GM11168 (cell line): ENCODE measurements around the gene TEAD3.
"Not testable (repeated sequence)": the region's sequence is repeated elsewhere in the genome, so short reads cannot be mapped to it uniquely, and the experiment has no call there.

Experiments
- in situ Hi-C: fragments of 300-500 bp; cut with MboI; formaldehyde crosslinking; loops from one replicate; pipeline ENCODE4 v1.12.0; 2022; ENCODE audit warnings: low sequenced_read_pairs; ENCODE audit not compliant: unreplicated experiment

Gene TEAD3

DNA sequence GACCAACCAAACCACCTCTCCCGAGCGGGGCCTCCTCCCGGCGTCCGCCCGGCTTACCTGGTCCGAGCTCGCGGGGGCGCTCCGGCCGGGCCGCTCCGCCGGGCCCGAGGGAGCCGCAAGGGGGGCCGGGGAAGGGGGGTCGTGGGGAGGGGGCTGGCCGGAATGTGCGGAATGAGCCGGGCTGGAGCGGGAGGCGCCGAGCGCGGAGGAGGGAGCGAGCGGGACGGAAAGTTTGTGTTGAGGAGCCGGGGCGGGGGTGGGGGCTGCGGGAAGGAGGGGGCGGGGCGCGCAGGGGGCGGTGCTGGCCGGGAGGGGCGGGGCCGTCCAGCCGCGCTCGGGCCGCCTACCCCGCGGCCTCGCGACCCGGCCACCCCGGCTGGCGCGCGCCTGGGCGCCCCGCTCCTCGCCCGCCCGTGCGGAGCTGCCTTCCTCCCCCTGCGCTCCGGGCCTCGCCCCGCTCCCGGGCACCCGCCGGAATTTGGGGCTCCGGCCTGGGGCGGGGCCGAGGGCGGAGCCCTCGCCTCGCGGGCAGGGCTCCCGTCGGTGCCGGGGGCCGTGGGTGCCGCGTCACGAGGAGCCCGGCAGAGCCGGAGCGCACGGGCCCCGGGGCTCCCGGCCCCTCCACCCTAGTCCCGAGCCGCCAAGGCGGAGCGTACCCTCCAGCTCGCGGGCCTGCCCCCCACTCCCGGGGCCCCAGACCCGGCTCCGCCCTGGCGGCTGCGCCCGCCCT lies at the start of gene TEAD3:
TSS of gene TEAD3 (minus strand) at position 239 of the 730 bp plus-strand sequence.
- in situ Hi-C loops: no loop called here

DNA sequence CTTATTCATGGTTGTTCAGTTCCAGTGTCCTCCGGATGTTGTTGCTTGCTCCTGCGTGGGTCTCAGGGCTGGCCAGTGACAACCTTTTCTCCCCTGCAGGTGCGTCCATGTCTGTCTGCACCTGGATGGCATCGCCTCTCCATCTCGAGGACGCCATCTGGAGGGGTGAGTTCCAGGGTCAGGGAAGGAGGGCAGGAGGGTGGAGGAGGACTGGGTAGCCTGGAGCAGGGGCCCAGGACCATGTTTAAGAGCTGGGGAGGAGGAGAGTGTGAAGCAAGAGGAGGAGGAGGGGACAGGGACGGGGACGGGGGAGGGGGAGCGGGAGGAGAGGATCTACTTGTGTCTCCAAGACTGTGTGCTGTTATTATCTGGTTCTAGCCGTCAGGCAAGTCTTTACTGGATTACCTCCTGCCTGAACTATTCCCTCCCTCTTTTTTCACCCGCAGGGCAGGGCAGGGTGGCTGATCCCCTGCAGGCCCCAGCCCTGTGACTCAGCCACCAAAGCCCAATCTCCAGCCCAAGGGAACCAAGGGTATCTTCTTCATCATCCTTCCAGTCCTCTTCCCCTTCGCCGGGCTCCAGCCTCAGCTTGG lies 48.0 kb upstream of the TEAD3 start:
- in situ Hi-C loops: no loop called here

DNA sequence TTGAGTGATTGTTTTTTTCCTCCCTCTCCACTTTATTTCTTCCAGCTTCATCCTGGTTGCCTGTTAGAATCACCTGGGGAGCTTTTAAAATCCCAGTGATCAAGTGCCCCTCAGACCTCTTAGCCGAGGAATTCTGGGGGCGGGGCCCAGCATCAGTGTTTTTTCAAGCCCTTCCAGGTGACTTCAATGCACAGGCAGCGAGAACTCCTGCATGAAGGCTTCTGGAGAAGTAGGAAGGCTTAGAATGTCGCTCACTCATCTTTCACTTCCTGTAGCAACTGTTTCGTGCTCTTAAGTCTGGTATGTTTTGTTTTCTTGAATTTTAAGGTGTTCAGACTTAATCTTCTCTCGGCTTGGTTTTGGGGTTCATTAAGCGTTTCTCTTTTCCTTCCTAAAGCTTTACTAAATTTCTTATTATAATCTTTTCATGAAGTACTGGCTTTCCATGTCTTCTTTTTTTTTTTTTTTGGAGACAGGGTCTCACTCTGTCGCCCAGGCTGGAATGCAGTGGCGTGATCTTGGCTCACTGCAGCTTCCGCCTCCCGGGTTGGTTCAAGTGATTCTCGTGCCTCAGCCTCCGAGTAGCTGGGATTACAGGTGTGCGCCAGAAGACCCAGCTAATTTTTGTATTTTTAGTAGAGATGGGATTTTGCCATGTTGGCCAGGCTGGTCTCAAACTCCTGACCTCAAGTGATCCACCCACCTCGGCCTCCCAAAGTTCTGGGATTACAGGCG lies 46.7 kb upstream of the TEAD3 start:
- in situ Hi-C loops: no loop called here

DNA sequence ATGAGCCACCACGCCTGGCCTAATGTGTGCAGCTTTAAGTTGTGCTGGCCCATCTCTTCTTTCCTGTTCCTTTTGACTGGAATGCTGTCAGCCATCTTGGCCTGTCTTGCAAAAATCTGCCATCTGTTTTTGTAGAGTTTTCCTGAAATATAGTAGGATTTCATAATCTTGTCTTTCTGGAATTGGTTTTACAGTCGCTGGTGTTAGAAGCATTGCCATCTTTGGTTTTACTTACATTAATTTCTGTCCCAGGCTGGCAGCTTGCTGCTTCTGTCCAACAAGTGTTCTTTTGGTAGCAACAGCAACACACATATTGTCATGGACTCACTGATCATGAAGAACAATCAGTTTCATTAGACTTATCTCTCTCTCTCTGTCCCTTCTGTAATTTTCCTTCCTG lies 45.0 kb upstream of the TEAD3 start:
- in situ Hi-C loops: no loop called here

DNA sequence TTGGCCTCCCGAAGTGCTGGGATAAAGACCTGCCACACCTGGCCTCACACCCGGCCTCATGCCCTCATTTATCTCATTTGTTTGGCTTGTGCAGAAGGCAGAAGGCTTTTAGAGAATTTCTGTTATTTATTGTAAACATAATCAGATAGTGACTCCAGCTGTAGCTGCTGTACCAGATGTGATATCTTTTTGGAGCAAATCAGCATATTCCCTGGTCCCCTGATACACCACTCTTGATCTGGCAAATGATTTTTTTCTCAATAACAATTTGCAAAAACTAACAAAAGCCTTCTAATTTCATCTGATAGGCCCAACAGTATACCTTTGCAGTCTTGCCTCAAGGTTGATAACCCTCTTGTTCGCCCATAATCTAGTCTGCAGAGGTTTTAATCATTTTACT lies 42.3 kb upstream of the TEAD3 start:
- in situ Hi-C loops: no loop called here

DNA sequence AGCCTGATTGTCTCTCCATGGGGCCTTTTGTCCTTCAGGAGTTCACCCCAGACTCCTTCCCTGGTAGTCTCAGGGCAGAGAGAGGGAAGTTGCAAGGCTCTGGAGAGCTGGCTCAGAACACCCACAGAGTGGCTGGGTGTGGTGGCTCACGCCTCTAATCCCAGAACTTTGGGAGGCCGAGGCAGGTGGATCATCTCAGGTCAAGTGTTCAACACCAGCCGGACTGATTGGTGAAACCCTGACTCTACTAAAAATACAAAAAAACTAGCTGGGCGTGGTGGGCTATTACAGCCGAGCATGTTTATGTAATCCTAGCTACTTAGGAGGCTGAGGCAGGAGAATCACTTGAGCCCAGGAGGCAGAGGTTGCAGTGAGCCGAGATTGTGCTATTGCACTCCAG lies 39.0 kb upstream of the TEAD3 start:
- in situ Hi-C loops: not testable (repeated sequence)

DNA sequence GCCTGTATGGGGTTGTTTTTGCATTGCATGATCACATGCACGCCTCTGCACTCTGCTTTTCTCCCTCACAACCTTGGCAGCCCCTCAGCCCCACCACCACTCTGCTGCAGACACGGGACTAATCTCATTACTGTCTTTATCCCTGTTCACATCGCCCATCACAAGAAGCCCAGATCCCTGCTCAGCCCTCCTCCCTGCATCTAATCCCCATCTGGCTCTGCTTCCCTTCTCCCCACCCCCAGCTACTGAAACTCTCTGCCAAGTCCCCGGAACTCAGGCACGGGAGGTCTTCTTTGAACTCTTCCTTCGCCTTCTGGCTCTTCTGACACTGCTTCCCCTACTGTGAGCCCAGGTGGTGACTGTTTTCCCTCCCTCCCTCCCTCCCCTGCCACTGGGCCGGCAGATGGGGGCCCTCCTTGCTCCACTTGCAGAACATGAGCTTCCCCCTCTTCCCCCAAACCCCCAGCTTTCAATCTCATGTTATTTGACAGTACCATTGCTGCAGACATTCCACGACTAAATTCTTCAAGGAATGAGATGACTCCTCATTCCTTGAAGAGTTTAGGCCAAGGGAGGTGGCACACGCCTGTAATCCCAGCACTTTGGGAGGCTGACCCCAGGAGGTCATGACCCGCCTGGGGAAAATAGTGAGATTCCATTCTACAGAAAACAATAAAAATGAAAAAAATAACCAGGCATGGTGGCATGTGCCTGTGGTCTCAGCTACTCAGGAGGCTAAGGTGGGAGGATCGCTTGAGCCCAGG lies 37.7 kb upstream of the TEAD3 start:
- in situ Hi-C loops: no loop called here

DNA sequence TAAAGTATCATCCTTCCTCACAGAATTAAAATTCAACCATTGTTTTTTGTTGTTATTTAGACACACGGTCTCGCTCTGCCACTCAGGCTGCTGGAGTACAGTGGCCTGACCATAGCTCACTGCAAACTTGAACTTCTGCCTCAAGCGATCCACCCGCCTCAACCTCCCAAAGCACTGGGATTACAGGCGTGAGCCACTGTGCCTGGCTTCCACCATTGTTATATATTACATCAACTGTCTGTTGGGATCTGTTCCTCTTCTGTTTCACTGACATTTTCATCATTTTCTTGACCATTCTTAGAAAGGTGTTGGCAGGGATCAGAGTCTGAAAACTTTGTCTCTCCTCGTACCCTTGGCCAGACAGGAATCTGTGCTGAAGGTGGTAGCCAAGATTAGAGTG lies 37.1 kb upstream of the TEAD3 start:
- in situ Hi-C loops: no loop called here

DNA sequence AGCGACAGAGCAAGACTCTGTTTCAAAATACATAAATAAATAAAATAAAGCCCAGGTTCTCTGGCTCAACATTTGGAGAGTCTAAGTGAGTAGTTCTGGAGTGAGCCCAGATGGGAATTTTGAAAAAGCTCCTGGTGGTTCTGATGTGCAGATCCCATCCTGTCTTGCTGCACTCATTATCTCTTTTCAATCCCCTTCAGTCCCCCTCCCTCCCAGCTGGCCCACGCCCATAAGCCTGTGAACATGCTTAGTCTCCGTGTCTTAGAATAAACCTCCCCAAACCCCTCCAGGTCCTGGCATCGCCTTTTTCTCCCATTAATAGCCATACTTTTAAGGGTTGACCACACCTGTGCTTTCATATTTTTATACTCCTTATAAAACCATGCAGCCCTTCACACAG lies 35.2 kb upstream of the TEAD3 start:
- in situ Hi-C loops: no loop called here

DNA sequence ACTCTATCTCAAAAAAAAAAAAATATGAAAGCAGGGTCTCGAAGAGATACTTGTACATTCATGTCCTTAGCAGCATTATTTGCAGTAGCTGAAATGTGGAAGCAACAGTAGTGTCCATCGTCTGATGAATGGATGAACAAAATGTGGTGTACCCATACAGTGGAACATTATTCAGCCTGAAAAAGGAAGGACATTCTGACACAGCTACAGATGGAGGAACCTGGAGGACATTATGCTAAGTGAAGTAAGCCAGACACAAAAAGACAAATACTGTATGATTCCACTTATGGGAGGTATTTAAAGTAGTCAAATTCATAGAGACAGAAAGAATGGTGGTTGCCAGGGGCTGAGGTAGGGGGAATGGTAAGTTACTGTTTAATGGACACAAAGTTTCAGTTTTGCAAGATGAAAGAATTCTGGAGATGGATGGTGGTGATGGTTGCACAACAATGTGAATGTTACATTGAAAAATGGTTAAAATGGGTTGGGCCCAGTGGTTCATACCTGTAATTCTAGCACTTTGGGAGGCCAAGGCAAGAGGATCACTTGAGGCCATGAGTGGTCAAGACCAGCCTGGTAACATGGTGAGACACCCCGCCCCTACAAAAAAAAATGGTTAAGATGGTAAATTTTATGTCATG lies 27.6 kb upstream of the TEAD3 start:
- in situ Hi-C loops: no loop called here

DNA sequence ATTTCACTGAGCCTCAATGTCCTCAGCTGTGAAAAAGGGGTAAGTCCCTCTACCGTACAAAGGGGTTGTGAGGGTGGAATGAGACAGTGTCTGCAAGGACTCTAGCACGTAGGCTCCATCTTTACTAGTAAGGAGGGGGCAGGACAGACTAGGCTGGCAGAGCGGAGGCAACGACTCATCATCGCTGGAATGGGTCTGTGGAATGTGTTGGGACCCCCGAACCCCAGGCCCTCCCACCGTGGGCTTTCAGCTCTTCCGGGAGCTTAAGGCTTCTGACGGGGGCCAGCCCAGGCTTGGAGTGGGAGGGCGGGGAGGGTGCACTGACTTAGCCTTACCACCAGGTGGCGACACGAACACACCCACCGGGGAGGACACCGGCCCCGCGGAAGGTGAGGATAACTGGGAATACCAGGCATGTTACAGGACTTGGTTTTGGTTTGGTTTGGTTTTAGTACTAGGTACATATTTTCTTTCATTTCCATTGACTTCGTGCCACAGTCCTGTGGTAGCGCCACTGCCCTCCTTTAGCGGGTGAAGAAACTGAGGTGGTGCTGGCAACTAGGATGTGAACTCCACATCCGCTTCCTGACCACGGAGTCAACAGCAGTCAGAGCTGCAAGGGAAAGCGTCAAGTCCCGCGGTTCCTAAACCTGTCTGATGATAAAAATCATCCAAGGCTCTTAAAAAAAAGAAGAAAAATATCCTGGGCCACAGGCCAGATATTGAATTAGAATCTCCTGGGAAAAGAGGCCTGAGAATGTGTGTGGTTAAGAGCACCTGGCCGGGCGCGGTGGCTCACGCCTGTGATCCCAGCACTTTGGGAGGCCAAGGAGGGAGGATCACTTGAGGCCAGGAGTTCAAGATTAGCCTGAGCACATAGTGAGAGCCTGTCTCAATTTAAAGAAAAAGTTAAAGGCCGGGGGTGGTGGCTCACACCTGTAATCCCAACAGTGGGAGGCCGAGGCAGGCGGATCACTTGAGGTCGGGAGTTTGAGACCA lies 26.1 kb upstream of the TEAD3 start:
- in situ Hi-C loops: no loop called here

DNA sequence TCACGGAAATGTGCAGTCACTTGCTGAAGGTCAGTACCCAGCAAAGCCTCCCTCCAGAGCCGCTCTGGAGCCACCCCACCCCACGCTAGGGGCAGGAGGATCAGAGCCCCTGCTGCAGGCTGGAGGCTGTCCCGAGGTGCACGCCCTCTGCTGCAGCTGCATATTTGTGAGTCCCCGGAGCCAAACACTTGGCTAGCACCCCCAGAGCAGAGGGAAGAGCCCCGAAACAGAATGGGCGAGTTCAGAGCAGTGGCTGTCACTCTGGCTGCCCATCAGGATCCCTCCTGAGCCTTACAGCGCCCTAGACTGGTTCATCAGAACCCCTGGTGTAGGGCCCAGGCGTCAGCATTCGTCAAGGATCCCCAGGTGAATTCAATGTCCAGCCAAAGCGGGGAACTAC lies 25.3 kb upstream of the TEAD3 start:
- in situ Hi-C loops: no loop called here

DNA sequence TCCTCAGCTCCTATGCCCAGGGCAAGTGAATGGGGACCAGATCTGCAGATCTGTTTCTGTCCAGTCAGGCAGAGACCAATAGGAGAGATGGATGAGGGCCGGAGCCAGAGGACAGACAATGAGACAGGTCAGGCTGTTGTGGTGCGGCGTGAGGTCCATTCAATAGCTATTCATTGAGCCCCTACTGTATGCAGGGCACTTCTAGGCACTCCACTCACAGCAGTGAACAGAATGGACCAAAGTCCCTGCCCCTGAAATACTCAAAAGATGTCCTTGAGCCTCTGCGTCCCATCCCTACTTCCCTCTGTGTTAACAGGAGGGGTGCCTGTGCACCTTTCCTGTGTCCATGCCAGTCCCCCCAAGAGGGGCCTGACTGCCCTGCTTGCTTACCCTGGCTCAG lies 24.4 kb upstream of the TEAD3 start:
- in situ Hi-C loops: no loop called here

DNA sequence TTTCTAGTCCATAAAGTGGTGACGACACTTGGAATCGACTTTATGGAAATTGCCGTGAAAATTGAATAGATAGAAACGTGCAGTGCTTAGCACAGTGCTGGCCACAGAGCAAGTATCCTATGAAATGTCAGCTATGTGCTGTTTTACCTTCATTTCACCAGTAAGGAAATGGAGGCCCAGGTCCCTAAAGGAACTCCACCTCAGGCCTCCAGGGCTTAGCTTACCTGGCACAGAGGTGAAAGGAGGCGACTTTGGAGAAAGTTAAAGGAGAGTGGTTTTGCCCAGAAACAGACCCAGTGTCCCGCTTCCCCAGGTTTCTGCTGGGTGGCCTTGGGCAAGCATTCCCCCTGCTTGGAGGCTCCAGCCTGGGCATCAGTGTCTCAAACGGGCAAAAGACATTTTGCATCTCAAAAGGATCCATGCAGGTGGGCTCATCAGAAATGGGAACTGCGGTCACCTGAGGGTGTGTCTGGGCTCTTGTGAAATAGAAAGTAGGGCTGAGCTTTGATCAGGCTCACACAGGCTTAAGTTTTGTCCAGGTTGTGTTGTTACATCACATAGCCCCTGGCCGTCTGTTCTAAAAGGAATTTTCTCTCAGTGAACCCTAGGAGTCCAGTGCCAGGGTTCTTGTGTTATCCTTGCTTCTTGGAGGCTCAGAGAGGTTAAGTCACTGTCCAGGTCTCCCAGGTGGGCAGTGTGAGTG lies 22.6 kb upstream of the TEAD3 start:
- in situ Hi-C loops: no loop called here

DNA sequence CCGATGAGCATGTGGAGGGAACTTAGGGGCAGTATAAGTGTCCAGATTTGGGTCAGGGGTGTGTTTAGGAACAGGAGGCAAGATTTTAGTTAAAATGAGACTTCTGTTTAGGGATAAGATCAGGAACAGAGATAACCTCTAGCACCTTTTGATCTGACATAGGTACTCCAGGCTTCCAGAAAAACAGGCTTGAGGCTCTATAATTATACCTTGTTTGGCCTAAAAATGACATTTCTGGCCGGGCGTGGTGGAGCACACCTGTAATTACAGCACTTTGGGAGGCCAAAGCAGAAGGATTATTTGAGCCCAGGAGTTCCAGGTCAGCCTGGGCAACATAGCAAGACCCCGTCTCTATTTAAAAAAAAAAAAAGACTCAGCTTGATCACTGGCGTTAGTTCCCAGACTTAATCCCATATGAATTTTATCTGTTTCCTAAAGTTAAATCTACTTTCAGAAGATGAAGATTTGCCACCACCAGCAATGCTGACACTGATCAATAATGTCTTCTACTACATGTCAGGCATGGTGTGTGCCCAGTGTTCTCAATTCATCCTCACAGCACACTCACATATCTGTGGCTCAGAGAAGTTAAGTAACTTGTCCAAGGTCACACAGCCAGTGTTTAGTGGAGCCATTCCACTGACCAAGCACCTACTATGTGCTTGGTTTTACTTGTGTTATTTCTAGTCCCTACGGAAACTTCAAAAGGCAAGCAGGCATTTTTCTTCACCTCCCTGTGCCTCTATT lies 21.9 kb upstream of the TEAD3 start:
- in situ Hi-C loops: no loop called here

DNA sequence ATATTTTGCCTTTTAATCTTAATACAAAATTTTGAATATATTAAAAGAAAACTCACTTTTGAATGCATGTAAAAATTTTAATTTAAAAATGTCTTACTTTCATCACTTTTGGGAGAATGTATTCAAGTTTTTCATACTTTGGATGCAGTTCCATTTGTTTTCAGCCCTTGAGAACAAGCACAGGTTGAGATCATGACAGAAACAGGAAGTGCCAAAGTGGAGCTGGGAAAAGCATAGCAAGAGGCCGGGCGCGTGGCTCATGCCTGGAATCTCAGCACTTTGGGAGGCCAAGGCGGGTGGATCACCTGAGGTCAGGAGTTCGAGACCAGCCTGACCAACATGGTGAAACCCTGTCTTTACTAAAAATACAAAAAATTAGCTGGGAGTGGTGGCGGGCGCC lies 21.1 kb upstream of the TEAD3 start:
- in situ Hi-C loops: not testable (repeated sequence)

DNA sequence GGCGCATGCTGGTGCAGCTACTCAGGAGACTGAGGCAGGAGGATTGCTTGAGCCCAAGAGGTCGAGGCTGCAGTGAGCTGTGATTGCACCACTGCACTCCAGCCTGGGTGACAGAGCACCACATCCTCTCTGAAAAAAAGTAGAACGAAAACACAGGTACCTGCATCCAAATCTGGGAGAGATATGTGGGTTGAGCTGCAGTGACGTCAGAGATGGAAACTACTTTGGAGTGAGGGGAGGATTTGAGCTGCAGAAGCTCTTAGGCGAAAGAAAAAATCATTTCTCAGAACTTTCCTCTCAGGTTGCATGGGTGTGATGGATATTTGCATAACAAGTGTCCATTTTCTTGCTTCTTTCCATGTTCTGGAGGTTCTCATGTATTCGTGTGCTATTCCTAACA lies 19.8 kb upstream of the TEAD3 start:
- in situ Hi-C loops: no loop called here

DNA sequence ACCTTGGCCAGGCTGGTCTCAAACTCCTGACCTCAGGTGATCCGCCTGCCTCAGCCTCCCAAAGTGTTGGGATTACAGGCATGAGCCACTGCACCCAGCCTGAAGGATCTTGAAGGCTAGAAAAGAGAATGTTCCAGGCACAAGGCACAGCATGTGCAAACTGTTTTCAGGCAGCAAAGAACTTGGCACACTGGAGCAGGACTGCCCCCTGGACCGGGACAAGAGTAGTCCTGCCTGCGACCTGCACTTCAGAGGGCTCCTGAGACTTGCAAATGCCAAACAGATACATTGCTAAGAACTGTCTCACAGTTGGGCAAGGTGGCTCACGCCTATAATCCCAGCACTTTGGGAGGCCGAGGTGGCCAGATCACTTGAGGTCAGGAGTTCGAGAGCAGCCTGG lies 19.1 kb upstream of the TEAD3 start:
- in situ Hi-C loops: not testable (repeated sequence)
